ENCODE measurements around the gene ABCG2.

ABCG2 gene

DNA sequence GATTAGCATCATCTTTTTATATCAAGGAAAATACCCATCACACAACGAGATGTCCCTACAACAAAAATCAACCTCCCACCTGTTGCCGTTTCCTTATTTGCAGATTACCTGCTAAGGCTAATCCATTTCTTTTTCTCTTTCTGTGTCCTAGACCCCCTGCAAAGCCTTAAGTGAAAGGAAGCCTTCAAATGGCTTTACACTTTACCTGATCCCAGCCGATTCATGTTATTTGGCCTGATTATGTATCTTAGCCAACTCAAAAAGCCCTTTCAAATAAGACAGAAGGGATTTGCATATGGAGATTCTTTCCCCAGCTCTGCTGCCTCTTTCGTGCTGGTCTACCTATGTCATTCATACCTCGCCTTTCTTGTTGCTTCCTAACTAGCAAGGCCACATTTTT lies 14.4 kb downstream of the ABCG2 start:
- no peaks in the 10 kb centered on the region for H3K79me2 ChIP-seq (ENCODE audit: insufficient read depth, low read length)
- H2AFZ ChIP-seq (ENCODE audit: low read length): no peak overlapping the region
- no peak overlapping the region for H3K4me3 ChIP-seq (ENCODE audit: low read length, poor library complexity, severe bottlenecking)
- no peaks in the 10 kb centered on the region for H3K36me3 ChIP-seq (ENCODE audit: insufficient read depth, low read length)
- no peaks in the 10 kb centered on the region for H3K9me2 ChIP-seq (replicated peaks; ENCODE audit: low read depth, low read length)
- H3K27me3 ChIP-seq (ENCODE audit: insufficient read depth, low read length, poor library complexity, severe bottlenecking): no peaks in the 10 kb centered on the region
- H4K20me1 ChIP-seq (ENCODE audit: insufficient read depth, low read length, poor library complexity, severe bottlenecking): no peaks in the 10 kb centered on the region
- no peak overlapping the region for H3K4me2 ChIP-seq (ENCODE audit: low read depth, low read length, poor library complexity, severe bottlenecking)
- H3K9ac ChIP-seq (ENCODE audit: low read depth, low read length, poor library complexity, severe bottlenecking): no peak overlapping the region
- no peaks in the 10 kb centered on the region for H3K4me1 ChIP-seq (ENCODE audit: insufficient read depth, low read length, poor library complexity, severe bottlenecking)
- no peak for TF ChIP-seq EZH2phosphoT487 (IDR thresholded peaks at IDR 0.05; ENCODE audit: borderline replicate concordance)
- no peak for TF ChIP-seq CTCF (conservative IDR thresholded peaks at IDR 0.05; ENCODE audit: low read length)
- H3K9me3 ChIP-seq (ENCODE audit: insufficient read depth, low read depth, low read length): no peaks in the 10 kb centered on the region
- no peaks in the 10 kb centered on the region for H3F3A ChIP-seq (ENCODE audit: low read depth)

DNA sequence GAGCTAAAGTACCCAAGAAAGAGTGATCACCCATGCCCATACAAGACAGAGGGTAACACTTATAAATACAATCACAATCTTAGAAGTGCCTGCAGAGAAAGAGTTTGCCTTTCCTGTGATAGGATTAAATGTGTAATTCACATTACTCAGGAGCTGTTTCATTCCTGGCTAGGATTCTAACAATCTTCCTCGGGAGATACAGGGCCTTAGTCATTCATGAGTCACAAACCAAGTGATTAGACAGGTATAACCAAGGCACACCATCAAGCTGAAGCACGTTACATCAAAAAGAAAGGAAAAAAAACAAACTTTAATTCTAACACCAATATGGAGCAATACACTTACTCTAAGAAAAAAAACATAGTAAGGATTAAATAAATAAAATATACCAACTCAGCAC lies 14.9 kb downstream of the ABCG2 start:
- Histone ChIP-seq H3K79me2 (ENCODE audit: insufficient read depth, low read length) (no peaks in the 10 kb centered on the region), H3K9ac (ENCODE audit: low read depth, low read length, poor library complexity, severe bottlenecking) (no peak overlapping the region), H4K20me1 (ENCODE audit: insufficient read depth, low read length, poor library complexity, severe bottlenecking) (no peaks in the 10 kb centered on the region), H3K36me3 (ENCODE audit: insufficient read depth, low read length) (no peaks in the 10 kb centered on the region), H3K27me3 (ENCODE audit: insufficient read depth, low read length, poor library complexity, severe bottlenecking) (no peaks in the 10 kb centered on the region), H2AFZ (ENCODE audit: low read length) (no peak overlapping the region), H3K4me3 (ENCODE audit: low read length, poor library complexity, severe bottlenecking) (no peak overlapping the region), H3F3A (ENCODE audit: low read depth) (no peaks in the 10 kb centered on the region), H3K4me2 (ENCODE audit: low read depth, low read length, poor library complexity, severe bottlenecking) (no peak overlapping the region), H3K9me2 (replicated peaks; ENCODE audit: low read depth, low read length) (no peaks in the 10 kb centered on the region), H3K4me1 (ENCODE audit: insufficient read depth, low read length, poor library complexity, severe bottlenecking) (no peaks in the 10 kb centered on the region), H3K9me3 (ENCODE audit: insufficient read depth, low read depth, low read length) (no peaks in the 10 kb centered on the region)
- TF ChIP-seq CTCF (conservative IDR thresholded peaks at IDR 0.05; ENCODE audit: low read length) (no peak), EZH2phosphoT487 (IDR thresholded peaks at IDR 0.05; ENCODE audit: borderline replicate concordance) (no peak)

GRCh38 chr4:88138561-88138960 lies 19.9 kb downstream of the ABCG2 start:
- H3K4me3 ChIP-seq (ENCODE audit: low read length, poor library complexity, severe bottlenecking): no peak overlapping the region
- H3K4me1 ChIP-seq (ENCODE audit: insufficient read depth, low read length, poor library complexity, severe bottlenecking): no peaks in the 10 kb centered on the region
- no peaks in the 10 kb centered on the region for H3K79me2 ChIP-seq (ENCODE audit: insufficient read depth, low read length)
- no peaks in the 10 kb centered on the region for H3K27me3 ChIP-seq (ENCODE audit: insufficient read depth, low read length, poor library complexity, severe bottlenecking)
- H3F3A ChIP-seq (ENCODE audit: low read depth): no peaks in the 10 kb centered on the region
- no peaks in the 10 kb centered on the region for H4K20me1 ChIP-seq (ENCODE audit: insufficient read depth, low read length, poor library complexity, severe bottlenecking)
- H3K9ac ChIP-seq (ENCODE audit: low read depth, low read length, poor library complexity, severe bottlenecking): no peak overlapping the region
- no peaks in the 10 kb centered on the region for H3K9me2 ChIP-seq (replicated peaks; ENCODE audit: low read depth, low read length)
- no peaks in the 10 kb centered on the region for H3K9me3 ChIP-seq (ENCODE audit: insufficient read depth, low read depth, low read length)
- no peak overlapping the region for H2AFZ ChIP-seq (ENCODE audit: low read length)
- no peak overlapping the region for H3K4me2 ChIP-seq (ENCODE audit: low read depth, low read length, poor library complexity, severe bottlenecking)
- no peaks in the 10 kb centered on the region for H3K36me3 ChIP-seq (ENCODE audit: insufficient read depth, low read length)
- no peak for TF ChIP-seq CTCF (conservative IDR thresholded peaks at IDR 0.05; ENCODE audit: low read length)
- TF ChIP-seq EZH2phosphoT487 (IDR thresholded peaks at IDR 0.05; ENCODE audit: borderline replicate concordance): no peak

Data from Loucy (cell line).